GM21737 (cell line): ENCODE results near the gene AATK.

Experiments
- ATAC-seq: cut with Tn5 transposase; IDR thresholded peaks from one replicate; pipeline ENCODE4 v1.9.1; 2021; ENCODE audit warnings: mild to moderate bottlenecking, moderate library complexity; ENCODE audit not compliant: unreplicated experiment

Gene AATK

GRCh38 chr17:81197409-81197795 lies 31.4 kb upstream of the AATK start:
- no peak for ATAC-seq

DNA sequence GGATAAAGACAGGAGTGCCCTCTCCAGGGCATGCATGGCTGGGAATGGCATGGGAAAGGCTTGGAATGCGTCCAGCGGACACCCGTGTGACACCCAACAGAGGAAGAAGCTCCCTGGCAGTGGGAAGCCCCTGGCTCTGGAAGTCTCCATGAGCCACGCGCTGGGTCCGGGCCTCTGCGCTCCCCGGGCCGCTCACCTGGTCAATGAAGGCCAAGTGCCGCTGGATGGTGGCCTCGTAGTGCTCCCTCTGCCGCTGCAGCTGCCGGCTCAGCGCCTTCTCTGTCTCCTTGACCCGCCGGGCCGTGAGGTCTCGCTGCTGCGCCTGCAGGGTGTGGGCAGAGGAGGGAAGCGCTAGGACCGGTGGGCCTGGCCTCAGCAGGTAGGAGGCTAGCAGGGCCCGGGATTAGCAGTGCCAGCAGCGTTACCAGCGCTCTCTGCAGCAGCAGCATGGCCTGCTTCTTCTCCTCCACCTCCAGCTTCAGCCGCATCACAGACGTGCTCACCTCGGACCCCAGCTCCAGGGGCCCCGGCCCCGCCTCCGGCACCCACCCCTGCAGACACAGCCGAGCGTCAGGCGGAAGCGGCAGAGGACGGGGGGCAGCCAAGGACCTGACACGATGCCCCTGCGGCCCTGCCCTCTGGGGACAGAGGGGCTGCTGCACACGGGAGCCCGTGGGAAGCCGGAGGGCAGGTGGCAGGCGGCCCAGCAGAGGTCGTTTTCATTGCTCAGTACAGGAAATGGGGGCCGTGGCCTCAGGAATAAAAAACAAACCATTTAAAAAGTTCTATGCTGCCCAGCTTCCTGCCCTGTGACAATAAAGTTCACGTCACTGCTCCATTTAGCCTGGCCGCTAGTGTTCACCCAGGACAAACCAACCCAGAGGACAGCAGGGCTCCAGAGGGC lies 30.7 kb upstream of the AATK start:
- ATAC-seq = no peak

GRCh38 chr17:81195941-81196495 lies 30.0 kb upstream of the AATK start:
- ATAC-seq = no peak

- no peak for ATAC-seq
These were observed 29.2 kb upstream of the AATK start for GRCh38 chr17:81194941-81195901.

DNA sequence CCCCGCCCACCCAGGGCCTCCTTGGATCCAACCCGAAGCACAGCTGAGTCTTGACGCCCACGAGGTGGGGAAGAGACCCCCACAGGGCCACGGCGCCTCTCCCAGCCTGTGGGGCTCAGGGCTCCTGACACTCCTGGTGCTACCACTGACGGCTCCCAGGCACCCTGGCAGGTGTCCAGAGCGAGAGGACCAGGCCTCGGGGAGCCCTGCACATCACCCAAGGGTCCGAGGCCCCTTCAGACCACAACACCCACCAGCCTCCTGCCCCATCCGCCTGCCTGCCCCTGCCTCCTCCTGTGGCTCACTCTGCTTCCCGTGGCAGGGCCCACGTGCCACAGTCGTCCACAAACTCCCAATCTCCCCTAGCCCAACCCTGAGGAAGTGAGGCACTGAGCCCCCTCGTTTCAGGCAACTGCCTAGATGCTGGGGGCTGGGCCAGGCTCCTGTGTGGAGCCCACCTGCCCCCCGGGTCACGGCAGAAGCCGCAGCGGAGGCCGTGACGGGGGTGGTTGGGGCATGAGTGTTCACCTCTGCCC lies 28.3 kb upstream of the AATK start:
- ATAC-seq = no peak

DNA sequence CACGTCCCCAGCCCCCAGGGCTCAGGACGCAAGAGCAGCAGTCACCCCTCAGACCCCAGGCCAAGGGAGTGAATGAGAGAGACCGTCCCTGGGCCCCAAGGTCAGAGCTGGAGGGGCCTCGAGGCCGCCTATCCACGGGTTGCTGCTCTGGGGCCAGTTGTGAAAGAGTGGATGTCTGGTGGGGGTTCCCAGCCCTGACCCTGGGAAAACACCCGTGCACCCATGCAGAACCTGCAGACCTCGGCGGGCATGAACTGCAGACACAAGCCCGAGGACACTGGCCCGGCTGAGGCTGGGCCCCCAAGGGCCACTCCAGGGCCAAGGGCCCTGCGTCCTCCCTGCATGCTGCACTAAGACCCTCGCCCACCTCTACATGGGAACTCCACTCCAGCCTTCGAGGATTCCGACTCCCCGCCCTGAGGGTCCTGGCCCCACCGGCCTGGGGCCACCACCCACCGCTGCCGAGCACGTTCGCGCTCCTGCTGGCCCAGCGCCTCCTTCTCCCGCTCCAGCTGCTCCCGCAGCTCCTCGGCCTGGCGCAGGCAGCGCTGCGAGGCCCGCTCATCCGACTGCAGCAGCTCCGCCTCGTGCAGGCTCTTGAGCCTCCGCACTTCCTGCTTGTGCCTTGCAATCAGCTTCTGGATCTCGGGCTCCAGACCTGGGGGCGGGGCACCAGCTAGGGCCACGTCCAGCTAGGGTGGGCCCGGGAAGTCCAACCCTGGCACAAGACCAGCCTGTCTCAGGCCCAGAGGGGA lies 27.6 kb upstream of the AATK start:
- no peak for ATAC-seq

DNA sequence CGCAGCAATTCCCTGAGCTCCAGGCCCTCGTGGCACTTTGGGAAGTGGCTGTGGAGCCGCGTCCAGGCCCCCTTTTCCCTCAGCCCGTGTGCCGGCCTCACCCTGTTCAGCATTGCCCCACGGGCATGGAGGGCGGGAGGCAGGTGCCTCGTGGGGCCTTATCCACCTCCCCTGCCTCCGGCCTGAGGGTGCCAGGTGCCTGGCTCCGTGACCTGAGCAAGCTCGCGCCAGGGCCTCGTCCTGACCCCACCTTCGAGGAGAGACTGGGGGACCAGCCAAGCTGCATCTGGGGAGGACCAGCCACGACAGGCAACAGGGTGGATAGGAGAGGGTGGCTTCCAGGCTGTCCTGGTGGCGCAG lies 27.0 kb upstream of the AATK start:
- no peak for ATAC-seq

DNA sequence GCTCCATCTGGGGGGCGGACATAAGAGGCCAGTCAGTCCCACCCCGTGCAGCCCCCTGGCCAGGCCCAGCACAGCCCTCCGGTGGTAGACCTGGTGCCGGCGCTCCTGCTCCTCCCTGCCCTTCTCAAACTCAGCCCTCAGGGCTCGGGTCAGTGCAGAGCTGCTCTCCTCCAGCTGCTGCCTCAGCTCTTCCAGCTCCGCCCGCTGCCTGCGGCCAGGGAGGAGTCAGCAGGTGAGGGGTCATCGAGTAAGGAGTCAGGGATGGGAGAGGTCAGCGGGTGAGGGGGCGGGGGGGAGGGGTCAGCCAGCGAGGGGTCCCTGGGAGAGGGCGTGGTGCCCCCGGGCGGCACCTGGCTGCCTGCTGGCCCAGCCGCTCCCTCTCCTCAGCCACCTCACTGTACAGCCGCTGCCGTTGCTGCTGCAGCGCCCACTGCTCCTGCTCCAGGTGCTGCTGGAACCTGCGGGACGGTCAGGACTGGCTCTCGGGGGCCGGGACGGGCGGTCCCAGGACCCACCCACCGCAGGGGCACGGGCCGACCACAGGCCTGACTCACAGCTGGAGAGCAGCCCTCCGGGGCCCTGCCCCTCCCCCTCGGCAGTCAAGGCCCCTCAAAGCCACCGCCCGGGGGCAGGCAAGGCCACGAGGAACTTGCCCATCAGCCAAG lies 26.5 kb upstream of the AATK start:
- no peak for ATAC-seq

- no peak for ATAC-seq
These were observed 25.6 kb upstream of the AATK start for GRCh38 chr17:81191646-81192045.

GRCh38 chr17:81191116-81191515 lies 25.1 kb upstream of the AATK start:
- no peak for ATAC-seq

GRCh38 chr17:81190591-81190990 lies 24.6 kb upstream of the AATK start:
- no peak for ATAC-seq

DNA sequence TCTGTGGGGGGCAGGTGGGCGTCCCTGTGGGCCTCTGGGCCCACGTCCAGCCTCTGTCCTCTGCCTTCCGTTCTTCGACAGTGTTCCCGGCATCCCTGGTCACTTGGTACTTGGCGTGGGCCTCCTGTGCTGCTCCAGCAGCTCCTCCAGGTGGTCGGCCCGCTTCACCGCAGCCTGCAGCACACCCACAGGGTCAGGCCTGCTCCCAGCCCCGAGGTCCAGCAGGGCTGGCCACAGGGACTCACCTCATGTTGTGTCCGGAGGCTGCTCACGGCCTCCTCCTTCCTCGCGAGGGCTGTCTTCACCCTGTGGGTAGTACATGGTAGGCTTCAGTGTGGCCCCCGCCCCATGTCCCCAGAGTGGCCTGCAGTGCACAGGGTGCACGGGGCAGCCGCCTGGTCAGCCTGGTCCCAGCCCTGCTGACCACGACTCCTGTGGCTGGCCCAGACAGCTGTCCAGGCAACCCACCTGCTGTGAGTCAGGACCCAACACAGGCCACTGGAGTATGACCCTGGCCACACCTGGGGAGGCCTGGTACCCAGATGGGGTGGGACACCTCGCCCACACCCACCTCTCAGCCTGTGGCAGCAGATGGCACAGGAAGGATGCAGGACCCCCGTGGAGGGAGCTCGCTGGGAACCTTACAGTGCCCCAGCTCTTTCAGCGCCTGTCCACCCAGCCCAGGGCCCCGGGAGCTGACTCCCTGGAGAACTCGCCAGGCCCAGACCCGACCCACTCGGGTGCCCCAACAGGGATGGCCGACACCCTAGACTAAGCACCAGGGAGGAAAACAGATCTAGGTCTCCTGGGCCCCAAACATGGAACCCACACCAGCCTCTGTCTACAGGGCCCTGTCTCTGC lies 23.9 kb upstream of the AATK start:
- no peak for ATAC-seq

DNA sequence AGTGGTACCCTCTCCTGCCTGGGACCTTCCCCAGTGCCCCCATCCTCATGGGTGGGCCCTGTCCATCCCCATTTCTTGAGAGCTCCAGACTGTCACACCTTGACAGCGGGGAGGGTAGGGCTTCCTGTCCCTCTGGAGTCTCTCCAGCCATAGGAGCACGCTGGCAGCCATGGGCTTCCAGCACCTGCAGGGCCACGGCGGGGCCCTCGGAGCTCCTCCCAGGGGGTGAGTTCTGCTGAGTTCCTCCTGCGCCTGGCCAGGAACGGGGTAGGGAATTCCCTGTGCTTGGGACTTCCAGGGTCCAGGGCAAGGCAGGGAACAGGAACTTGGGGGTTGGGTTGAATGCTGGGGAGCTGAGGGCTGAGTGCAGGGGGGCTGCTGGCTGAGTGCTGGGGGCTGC lies 23.0 kb upstream of the AATK start:
- no peak for ATAC-seq

- no peak for ATAC-seq
These were observed 22.4 kb upstream of the AATK start for GRCh38 chr17:81188491-81188840.

DNA sequence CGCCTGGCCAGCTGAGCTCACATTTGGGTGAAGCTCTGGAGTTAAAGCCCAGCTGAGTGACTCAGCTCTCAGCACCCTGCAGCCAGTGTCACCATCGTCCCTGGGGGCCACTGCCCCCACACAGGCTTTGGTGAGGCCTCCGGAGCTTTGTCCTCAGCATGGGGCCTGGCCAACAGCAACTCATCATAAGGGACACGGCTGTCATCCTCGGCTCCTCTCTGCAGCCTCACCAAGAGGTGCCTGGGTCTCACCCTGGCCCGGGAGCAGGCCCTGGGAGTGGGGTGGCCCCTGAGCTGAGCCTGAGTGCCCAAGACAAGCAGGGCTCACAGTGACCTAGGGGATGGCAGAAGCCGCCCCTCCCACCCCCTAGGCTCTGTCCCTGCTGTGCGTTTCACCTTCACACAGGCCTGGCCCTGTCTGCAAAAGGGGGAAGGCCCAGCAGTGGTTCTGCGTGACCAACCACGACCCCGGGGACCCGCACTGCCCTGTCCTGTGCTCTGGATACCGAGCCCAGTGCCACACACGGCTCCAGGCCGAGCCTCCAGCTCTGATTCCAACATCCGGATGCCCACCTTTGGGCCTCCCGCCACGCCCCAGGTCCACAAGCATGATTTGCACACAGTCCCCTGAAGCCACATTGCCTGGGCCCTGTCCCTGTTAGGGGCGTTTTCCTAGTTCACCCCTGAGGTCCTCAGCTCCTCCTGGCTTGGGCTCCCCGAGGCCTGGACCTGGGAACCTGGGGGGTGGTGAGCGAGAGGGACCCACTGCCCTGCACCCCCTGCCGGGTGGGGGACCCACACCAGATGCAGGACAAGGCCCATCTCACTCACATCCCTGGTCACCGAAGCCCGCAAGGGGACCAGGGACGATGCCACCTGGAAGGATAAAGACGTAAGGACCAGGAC lies 21.8 kb upstream of the AATK start:
- ATAC-seq = no peak

DNA sequence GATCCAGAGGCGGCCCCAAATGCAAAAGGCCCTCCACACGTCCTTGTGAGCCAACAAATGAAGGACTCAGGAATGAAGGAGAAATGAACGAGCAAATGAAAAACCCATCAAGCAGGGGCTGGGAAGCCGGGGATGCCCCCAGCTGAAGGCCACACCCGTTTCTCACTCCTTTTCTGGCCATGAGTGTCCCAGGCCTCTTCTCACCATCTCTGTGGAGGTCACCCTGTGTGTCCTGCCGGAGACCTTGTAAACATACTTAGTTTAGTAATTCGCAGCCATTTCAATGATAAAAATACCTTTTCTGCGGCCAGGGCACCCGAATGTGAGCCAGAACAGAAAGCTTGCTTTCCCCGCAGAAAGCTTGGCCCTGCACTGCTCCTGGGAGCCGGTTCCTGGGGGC lies 21.1 kb upstream of the AATK start:
- ATAC-seq = no peak

DNA sequence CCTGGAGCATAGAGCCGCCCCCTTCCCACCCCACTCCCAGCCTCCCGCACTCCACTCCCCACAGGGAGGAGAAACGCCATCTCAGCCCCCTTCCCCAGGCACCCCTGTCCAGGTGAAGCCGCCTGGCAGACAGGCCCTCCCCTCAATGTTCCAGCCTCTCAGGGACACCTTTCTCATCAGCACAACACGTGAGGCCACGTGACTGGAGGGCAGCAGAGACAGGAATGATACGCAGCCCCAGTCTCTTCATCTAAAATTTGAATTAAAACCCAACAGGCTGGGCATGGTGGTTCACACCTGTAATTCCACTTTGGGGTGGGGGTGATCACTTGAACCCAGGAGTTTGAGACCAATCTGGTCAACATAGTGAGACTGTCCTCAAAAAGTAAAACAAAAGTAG lies 20.2 kb upstream of the AATK start:
- ATAC-seq = no peak

DNA sequence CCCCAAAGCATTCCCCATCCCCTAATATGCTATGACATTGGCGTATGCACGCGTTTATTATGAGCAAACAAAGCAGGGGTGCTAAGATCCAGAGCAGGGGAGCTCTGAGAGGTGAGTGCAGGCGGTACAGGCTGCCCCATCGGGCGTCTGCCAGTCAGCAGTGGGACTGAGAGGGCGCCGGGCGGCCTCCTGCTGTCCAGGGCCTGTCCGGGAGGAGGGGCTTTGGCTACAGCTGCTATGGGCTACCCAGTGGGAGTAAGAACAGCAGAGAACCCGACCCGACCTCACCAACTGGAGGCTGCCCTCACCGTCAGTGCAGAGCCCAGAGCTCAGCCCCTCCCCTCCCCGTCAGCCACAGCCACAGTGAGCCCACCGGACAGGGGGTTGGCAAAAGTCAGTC lies 18.5 kb upstream of the AATK start:
- no peak for ATAC-seq
